GM12873 (cell line): Measurements from ENCODE around the gene SUFU.

Source experiments
- TF ChIP-seq, protein P1 (sequence below): IDR thresholded peaks from 2 replicates; pipeline ENCODE4 v1.5.1; 2012; ENCODE audit warnings: low read depth, mild to moderate bottlenecking, moderate library complexity, low read length, control low read depth; ENCODE audit not compliant: insufficient read depth; ENCODE audit errors: missing control alignments

SUFU gene

DNA sequence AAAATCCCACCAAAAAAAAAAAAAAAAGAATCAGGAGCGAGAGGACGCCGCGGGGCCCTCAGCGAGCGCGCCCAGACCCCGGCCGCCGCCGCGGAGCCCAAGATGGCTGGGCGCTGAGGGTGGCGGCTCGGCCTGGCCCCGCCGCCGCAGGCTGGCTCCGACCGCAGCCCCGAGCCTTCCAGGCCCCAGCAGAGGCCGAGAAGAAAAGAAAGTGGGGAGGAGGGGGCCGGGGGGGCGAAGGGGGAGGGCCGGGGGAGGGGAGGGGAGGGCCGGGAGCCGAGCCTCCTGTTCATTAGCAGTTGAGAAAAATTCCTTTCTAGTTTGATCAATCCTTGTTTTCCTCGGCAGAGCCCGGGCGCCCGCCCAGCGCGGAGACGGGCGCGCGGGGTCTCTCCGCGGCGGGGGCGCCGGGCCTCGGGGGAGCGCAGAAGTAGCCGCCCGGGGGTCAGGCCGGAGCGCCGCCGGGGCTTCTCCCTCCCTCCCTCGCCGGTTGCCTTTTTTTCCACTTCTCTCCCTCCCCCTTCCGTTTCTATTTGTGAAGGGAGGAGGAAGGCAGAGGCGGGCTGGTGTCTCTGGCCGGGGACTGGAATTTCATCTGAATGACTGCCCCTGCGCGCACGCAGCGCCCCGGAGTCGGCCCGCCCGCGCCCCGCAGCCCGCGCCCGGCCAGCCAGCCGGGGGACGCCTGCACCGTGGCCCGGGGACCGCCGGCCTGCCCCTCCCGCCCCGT lies 139.7 kb downstream of the SUFU start:
- TF ChIP-seq, protein P1, sequence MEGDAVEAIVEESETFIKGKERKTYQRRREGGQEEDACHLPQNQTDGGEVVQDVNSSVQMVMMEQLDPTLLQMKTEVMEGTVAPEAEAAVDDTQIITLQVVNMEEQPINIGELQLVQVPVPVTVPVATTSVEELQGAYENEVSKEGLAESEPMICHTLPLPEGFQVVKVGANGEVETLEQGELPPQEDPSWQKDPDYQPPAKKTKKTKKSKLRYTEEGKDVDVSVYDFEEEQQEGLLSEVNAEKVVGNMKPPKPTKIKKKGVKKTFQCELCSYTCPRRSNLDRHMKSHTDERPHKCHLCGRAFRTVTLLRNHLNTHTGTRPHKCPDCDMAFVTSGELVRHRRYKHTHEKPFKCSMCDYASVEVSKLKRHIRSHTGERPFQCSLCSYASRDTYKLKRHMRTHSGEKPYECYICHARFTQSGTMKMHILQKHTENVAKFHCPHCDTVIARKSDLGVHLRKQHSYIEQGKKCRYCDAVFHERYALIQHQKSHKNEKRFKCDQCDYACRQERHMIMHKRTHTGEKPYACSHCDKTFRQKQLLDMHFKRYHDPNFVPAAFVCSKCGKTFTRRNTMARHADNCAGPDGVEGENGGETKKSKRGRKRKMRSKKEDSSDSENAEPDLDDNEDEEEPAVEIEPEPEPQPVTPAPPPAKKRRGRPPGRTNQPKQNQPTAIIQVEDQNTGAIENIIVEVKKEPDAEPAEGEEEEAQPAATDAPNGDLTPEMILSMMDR = no peak

DNA sequence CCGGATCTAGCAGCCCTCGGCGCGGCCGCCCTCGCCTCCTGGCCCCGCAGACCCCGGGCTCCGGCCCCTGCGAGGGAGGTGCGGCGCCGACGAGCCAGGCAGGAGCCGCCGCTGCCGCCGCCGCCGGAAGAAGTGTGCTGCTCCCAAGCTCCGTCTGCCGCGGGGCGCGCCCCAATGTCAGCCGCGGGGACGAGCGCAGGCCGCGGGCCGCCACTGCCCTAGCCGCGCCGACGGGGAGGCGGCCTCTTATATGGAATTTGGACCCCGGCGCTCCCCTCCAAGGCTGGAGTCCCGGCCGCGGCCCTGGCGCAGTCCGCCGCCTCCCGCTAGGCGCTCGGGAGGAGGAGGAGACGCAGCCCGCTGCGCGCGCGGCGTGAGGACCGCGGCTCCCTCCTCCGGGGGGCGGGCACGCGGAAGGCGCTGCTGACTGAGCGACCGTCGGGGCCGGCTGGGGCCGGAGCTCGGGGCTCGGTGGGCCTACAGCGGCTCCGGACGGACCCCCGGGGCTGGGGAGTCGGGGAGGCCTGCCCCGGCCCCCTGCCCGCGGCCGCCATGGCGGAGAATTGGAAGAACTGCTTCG lies 140.4 kb downstream of the SUFU start, which contains the start of gene TRIM8:
TSS of gene TRIM8 (plus strand) at position 414 of the 580 bp plus-strand sequence. CDS start at position 553, 139 bp downstream.
- TF ChIP-seq, protein P1 = no peak

DNA sequence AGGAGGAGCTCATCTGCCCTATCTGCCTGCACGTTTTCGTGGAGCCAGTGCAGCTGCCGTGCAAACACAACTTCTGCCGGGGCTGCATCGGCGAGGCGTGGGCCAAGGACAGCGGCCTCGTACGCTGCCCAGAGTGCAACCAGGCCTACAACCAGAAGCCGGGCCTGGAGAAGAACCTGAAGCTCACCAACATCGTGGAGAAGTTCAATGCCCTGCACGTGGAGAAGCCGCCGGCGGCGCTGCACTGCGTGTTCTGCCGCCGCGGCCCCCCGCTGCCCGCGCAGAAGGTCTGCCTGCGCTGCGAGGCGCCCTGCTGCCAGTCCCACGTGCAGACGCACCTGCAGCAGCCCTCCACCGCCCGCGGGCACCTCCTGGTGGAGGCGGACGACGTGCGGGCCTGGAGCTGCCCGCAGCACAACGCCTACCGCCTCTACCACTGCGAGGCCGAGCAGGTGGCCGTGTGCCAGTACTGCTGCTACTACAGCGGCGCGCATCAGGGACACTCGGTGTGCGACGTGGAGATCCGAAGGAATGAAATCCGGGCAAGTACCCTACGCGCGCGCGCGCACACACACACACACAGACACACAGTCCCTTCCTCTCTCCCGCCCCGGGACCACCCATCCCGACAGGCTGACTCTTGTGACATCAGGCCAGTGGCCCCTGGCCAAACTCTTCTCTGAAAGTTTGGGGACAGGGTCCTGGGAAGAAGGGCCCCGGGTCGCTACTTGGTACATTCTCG lies 141.0 kb downstream of the SUFU start:
- TF ChIP-seq, protein P1 = peak; percentile 68

DNA sequence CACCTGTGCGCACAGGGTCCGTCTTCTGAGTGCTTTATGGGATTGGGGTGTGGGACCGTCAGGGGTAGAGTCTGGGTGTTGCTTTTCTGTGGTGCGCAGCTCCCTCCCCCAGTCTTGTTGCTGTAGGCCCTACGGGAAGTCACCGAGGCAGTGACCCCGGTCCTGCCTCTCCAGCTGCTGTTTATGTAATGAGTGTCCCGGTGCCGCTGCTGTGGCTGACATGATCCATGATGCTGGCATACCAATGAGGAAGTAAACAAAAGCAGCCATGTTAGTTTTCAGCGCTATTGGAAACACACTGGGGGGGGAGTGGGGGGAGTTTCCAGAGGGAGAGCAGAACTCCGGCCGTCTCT lies 141.6 kb downstream of the SUFU start:
- TF ChIP-seq, protein P1 = no peak

DNA sequence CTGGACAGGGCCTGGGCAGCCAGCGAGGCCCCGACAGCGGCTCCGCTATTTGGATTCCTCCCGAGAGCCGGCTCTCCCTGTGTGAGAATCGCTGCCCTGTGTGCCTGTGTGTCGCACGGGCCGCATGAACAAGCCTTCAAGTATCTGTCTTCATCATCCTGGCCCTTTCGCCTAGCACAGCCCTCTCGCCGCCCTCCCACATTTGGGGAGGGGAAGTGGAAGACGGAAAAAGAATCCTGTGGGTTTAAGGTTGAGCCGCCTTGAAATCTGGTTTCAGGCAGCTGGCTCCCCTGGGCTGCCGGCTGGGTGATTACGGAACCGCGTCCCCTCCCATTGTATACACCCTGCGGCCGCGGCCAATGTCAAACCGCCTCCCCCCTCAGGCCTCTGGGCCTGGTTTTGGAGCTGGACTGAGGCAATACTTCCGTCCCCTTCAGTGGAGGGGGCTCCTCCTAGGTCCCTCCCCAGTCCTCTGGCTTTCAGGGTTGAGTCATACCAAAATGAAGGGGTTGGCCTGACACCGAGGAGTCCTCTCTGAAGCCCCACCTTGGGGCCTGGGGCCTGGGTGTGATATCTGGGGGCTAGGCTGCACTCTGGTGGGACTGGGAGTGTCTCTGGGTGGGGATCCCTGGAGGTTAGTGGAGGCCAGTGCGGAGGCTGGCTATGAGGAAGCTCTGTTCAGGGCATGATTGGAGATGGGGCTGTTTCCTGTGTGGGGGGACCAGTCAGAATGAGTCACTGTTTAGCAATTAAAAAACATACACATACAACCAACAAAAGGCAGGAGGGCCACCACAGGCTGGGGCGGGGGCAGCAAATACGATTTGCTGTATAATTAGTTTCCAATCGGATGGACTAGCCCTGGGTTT lies 142.2 kb downstream of the SUFU start:
- TF ChIP-seq, protein P1 = no peak

DNA sequence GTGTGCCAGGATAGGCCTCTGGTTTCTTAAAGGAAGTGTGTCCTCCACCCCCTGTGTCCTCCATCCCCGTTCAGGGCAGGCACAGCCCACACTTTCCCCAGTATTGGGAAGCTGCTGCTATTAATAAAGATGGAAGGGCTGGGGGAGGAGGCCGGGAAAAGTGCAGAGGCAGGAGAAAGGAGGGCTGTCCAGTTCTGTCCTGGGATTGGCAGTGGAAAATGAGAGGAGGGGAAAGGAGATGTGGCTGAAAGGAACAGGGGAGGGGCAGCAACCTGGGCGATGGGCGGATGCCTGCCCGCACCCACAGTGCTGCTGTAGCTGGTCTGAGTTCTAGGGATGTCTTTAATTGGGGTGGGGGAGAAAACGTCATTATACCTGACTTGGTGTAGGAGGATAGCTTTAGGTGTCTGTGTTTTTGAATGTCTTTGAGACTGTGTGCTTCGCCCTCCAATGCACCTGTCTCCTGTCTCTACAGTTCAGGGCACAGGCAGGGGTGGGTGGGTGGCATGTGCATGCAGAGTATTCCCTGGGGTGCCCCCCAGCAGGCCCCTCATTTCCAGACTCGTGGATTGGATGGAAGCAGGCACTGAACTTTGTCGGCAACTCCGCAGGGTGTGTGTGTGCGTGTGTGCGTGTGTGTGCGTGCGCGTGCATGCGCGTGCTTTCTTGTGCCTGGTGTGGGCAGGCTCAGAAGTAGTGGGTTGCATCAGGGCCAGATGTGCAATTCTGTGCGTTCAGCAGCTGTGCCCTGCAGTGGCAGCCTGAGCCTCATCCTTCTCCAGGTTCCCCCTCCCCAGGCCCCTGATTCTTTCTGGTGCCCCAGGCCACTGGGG lies 143.1 kb downstream of the SUFU start:
- TF ChIP-seq, protein P1 = no peak
